Panc1 (cell line): Measurements from ENCODE around the gene SCN8A. TPM values are rescaled to one million over a fixed set of nuclear protein-coding genes. Genes with fewer than 3 reads are reported as not detected.

ENCODE experiments used
- ATAC-seq: fragments of 200-7000 bp; cut with Tn5 transposase; 2 replicates; pipeline ENCODE4 v1.9.1; 2020; ENCODE audit warnings: mild to moderate bottlenecking, moderate library complexity
- Bru-seq: library from RNA; stranded (reverse); fragments of 400-500 nt; gene quantifications from one replicate; lab custom pipeline; 2021; lab: Mats Ljungman, UMichigan
- BruChase-seq, 2 experiments: library from RNA; stranded (reverse); fragments of 400-500 nt; gene quantifications; one replicate each; lab custom pipeline; 2021; lab: Mats Ljungman, UMichigan
- BruUV-seq: library from RNA; stranded (reverse); fragments of 400-500 nt; replicated peaks from 2 replicates; lab custom pipeline; 2021; lab: Mats Ljungman, UMichigan
- CTCF ChIA-PET: fragments of 300-600 bp; sonication (Branson Sonifier 250); formaldehyde crosslinking; loops from one replicate; lab custom pipeline; 2022; ENCODE audit warnings: antibody characterized with exemption; lab: Charles Lee
- POLR2A ChIA-PET: fragments of 300-600 bp; sonication (Branson Sonifier 250); formaldehyde crosslinking; loops from one replicate; lab custom pipeline; 2022; ENCODE audit warnings: antibody characterized with exemption; lab: Charles Lee
- DNase-seq: peaks from one replicate; pipeline ENCODE4 v3.0.0-alpha.2; 2010; ENCODE audit warnings: low read depth, low spot score
- H3K27ac ChIP-seq: 2 replicates; pipeline ENCODE4 v1.5.1; 2011; ENCODE audit warnings: mild to moderate bottlenecking, low read length, inconsistent platforms
- H3K27me3 ChIP-seq: fragments of 200-500 bp; sonication (Bioruptor generic); 2 replicates; pipeline ENCODE4 v1.6.0; 2014; ENCODE audit warnings: low read length, inconsistent platforms; ENCODE audit not compliant: control insufficient read depth, insufficient read depth
- H3K36me3 ChIP-seq: fragments of 200-500 bp; sonication (Bioruptor generic); 2 replicates; pipeline ENCODE4 v1.5.1; 2014; ENCODE audit warnings: inconsistent platforms, mild to moderate bottlenecking, low read length, moderate library complexity; ENCODE audit not compliant: control insufficient read depth, insufficient read depth
- H3K4me1 ChIP-seq: 2 replicates; pipeline ENCODE4 v1.5.1; 2011; ENCODE audit warnings: inconsistent platforms, mild to moderate bottlenecking, low read length, moderate library complexity; ENCODE audit not compliant: control insufficient read depth, insufficient read depth
- H3K4me3 ChIP-seq, 2 experiments: 2 replicates each; pipeline ENCODE4 v1.5.1; 2011 to 2012; ENCODE audit warnings: low read depth in 2 of 2, low read length in 2 of 2, mild to moderate bottlenecking in 2 of 2, inconsistent platforms in 1 of 2, moderate library complexity in 1 of 2
- H3K9me3 ChIP-seq: fragments of 200-500 bp; sonication (Bioruptor generic); 2 replicates; pipeline ENCODE4 v1.5.1; 2014; ENCODE audit warnings: low read depth, mild to moderate bottlenecking, inconsistent platforms, low read length, moderate library complexity; ENCODE audit not compliant: control insufficient read depth, insufficient read depth
- CTCF ChIP-seq: fragments of 450-650 bp; IDR thresholded peaks from 2 replicates; pipeline ENCODE4 v1.5.1; 2017; ENCODE audit warnings: mild to moderate bottlenecking
- POLR2AphosphoS5 ChIP-seq: IDR thresholded peaks from 2 replicates; pipeline ENCODE4 v1.6.1; 2012; ENCODE audit warnings: mild to moderate bottlenecking, low read depth, low read length, moderate library complexity
- SIN3A ChIP-seq: IDR thresholded peaks from 2 replicates; pipeline ENCODE4 v1.6.1; 2012; ENCODE audit warnings: low read depth, mild to moderate bottlenecking, low read length, moderate library complexity, borderline replicate concordance; ENCODE audit not compliant: insufficient read depth
- TCF7L2 ChIP-seq: IDR thresholded peaks from 2 replicates; pipeline ENCODE4 v1.6.1; 2011; ENCODE audit warnings: mild to moderate bottlenecking, low read depth, low read length, inconsistent platforms
- in situ Hi-C: cut with HindIII; loops from 2 replicates; pipeline ENCODE4 v1.10.0; 2016; ENCODE audit warnings: low sequenced_read_pairs, low pct_unique_long_range_greater_than_20kb
- intact Hi-C: fragments of 100-400 bp; cut with micrococcal nuclease; formaldehyde crosslinking; loops from one replicate; pipeline ENCODE4 v1.10.0; 2022; ENCODE audit not compliant: unreplicated experiment
- long read RNA-seq: library from polyadenylated mRNA; unstranded; transcript quantifications from one replicate; pipeline ENCODE4 v2.0.0, GENCODE V29; 2021; ENCODE audit not compliant: unreplicated experiment
- polyA plus RNA-seq: library from polyadenylated mRNA; unstranded; fragments of >200 nt; gene quantifications from one replicate; pipeline ENCODE4 v1.2.1, GENCODE V29; 2012; ENCODE audit warnings: missing spikeins; ENCODE audit not compliant: insufficient read length
- total RNA-seq: library from RNA; stranded (reverse); gene quantifications from one replicate; pipeline ENCODE4 v1.2.1, GENCODE V29; 2021; ENCODE audit not compliant: unreplicated experiment
- TF ChIP-seq, protein P1 (sequence below), 2 experiments: IDR thresholded peaks; 2 replicates each; pipeline ENCODE4 v1.6.1; 2011 to 2012; ENCODE audit warnings: low read depth in 2 of 2, control low read depth in 1 of 2, low read length in 1 of 2, mild to moderate bottlenecking in 1 of 2, moderate library complexity in 1 of 2; ENCODE audit not compliant: insufficient read depth in 1 of 2

The SCN8A gene
- 8.6 TPM for total RNA-seq
- polyA plus RNA-seq = 5.0 TPM
- percentile 65 among the genes with signal in this experiment for Bru-seq, nascent RNA
- BruChase-seq, experiment 1, labeled RNA remaining after a 2-hour chase = percentile 61 among the genes with signal in this experiment
- BruChase-seq, experiment 2, labeled RNA remaining after a 6-hour chase = percentile 59 among the genes with signal in this experiment
- long read RNA-seq, partial matches to known transcripts = 2 of 10 reads
- long read RNA-seq, other reads (novel, unspliced or antisense) = 8 of 10 reads

DNA sequence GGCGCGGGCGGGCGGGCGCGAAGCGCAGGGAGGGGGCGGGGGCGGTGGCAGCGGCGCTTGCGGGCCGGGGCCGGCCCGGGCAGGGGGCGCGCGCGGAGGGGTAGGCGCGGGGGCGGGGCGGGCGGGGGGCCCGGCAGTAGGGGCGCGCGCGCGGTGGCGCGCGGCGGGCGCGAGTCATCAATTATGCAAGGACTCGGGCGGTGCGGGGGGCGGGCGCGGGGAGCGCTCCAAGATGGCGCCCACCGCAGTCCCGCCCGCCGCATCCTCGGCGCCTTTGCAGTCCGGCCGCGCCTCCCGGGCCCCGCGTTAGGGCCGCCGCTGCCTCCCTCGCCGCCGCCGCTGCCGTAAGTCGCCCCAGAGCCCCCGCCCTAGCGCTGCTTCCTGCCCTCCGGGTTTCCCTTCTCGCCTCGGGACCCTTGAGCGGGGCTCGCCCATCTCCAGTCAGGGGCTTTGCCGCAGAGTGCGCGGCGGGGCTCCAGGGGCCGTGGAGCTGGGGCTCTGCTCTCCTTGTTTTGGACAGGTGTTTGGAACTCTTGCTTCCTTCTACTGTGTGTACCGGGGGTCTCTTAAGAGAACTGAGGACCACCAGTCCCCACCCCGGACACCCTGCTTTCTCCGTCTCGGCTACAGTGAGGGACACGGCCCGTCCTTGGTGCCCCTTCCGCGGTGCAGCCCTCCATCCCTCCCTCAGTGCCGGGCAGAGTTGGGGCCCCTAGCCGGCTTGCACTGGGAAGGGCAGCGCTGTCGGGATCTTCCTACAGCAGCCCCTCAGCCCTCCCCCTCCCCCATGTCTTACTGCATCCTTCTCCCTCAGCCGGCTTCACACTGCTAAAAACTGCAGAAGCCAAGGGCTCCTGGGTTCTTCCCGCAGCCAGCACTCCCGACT lies at the start of gene SCN8A:
Gene SCN8A (plus strand): TSS at position 218 of the 886 bp plus-strand sequence. CDS start 71,585 bp downstream, outside the sequence.
- no peaks in the 10 kb centered on the region for H3K9me3 ChIP-seq
- no peaks in the 10 kb centered on the region for H3K36me3 ChIP-seq
- H3K4me1 ChIP-seq = peaks cover 11% of the 10 kb centered on the region
- in situ Hi-C loops (no loop called here), intact Hi-C loops (no loop called here)
- ChIA-PET CTCF (no interaction called here), POLR2A (no interaction called here)
- H3K27ac ChIP-seq = peak within 1 kb of the TSS; percentile 62
- ATAC-seq (peak; percentile 92), DNase-seq (no peak)
- BruUV-seq = no TSS peak
- peak within 1 kb of the TSS; percentile 74 to 83 for H3K4me3 ChIP-seq
- no peaks in the 10 kb centered on the region for H3K27me3 ChIP-seq
- TF ChIP-seq TCF7L2 (no peak), CTCF (no peak), SIN3A (no peak)
- TF ChIP-seq, protein P1, sequence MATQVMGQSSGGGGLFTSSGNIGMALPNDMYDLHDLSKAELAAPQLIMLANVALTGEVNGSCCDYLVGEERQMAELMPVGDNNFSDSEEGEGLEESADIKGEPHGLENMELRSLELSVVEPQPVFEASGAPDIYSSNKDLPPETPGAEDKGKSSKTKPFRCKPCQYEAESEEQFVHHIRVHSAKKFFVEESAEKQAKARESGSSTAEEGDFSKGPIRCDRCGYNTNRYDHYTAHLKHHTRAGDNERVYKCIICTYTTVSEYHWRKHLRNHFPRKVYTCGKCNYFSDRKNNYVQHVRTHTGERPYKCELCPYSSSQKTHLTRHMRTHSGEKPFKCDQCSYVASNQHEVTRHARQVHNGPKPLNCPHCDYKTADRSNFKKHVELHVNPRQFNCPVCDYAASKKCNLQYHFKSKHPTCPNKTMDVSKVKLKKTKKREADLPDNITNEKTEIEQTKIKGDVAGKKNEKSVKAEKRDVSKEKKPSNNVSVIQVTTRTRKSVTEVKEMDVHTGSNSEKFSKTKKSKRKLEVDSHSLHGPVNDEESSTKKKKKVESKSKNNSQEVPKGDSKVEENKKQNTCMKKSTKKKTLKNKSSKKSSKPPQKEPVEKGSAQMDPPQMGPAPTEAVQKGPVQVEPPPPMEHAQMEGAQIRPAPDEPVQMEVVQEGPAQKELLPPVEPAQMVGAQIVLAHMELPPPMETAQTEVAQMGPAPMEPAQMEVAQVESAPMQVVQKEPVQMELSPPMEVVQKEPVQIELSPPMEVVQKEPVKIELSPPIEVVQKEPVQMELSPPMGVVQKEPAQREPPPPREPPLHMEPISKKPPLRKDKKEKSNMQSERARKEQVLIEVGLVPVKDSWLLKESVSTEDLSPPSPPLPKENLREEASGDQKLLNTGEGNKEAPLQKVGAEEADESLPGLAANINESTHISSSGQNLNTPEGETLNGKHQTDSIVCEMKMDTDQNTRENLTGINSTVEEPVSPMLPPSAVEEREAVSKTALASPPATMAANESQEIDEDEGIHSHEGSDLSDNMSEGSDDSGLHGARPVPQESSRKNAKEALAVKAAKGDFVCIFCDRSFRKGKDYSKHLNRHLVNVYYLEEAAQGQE (IDR thresholded peaks at IDR 0.05; ENCODE audit: insufficient read depth in 1 of 2, low read depth in 2 of 2, low read length in 1 of 2) = 0 out of 4 replicates have a peak, but pooled peaks of 1 of the 2 experiments have one; percentile 21

DNA sequence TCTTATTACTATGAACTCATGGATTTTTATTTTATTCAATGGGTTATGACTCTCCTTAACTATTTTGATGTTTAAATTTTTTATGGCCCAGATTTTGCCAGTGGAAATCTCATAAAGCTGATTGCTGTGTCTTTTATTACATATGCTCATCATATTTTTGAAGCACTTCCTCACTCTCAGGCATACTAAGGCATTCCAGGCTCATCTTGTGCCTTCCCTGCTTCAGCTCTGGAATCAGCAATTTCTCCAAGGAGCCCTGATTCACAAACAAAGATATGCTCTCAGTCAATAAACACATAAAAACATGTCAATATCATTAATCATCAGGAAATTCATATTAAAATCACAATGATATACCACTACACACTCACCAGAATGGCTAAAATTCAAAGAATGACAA lies 44.9 kb upstream of the SCN8A start:
- POLR2A ChIA-PET = no interaction called here
- intact Hi-C loops = no loop called here
- CTCF ChIA-PET = no interaction called here
- DNase-seq = no peak
- in situ Hi-C loops = no loop called here
- TF ChIP-seq POLR2AphosphoS5 = no peak
- no peak for TF ChIP-seq SIN3A
- TF ChIP-seq, protein P1 (IDR thresholded peaks at IDR 0.05; ENCODE audit: insufficient read depth in 1 of 2, low read depth in 2 of 2, low read length in 1 of 2) = no peak
- no peak for TF ChIP-seq TCF7L2
- TF ChIP-seq CTCF = no peak
- Histone ChIP-seq H3K36me3 (no peaks in the 10 kb centered on the region), H3K4me3 (no peak overlapping the region), H3K9me3 (no peaks in the 10 kb centered on the region), H3K27ac (no peak overlapping the region), H3K27me3 (no peaks in the 10 kb centered on the region), H3K4me1 (no peaks in the 10 kb centered on the region)
- no peak for ATAC-seq
- no TSS peak for BruUV-seq
